ENCODE measurements around the gene LOXL1. TPM values are rescaled to one million over a fixed set of nuclear protein-coding genes. Genes with fewer than 3 reads are reported as not detected.
A peak's percentile ranks its signal among the peaks of the same experiment; 100 is the strongest.

The LOXL1 gene, protein sequence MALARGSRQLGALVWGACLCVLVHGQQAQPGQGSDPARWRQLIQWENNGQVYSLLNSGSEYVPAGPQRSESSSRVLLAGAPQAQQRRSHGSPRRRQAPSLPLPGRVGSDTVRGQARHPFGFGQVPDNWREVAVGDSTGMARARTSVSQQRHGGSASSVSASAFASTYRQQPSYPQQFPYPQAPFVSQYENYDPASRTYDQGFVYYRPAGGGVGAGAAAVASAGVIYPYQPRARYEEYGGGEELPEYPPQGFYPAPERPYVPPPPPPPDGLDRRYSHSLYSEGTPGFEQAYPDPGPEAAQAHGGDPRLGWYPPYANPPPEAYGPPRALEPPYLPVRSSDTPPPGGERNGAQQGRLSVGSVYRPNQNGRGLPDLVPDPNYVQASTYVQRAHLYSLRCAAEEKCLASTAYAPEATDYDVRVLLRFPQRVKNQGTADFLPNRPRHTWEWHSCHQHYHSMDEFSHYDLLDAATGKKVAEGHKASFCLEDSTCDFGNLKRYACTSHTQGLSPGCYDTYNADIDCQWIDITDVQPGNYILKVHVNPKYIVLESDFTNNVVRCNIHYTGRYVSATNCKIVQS
- polyA plus RNA-seq (2013, experiment 1 of 4): 54.2 TPM
- polyA plus RNA-seq (2013, experiment 2 of 4): 44.3 TPM
- 38.8 TPM for polyA plus RNA-seq (2013, experiment 3 of 4)
- 39.2 TPM for polyA plus RNA-seq (2013, experiment 4 of 4)

DNA sequence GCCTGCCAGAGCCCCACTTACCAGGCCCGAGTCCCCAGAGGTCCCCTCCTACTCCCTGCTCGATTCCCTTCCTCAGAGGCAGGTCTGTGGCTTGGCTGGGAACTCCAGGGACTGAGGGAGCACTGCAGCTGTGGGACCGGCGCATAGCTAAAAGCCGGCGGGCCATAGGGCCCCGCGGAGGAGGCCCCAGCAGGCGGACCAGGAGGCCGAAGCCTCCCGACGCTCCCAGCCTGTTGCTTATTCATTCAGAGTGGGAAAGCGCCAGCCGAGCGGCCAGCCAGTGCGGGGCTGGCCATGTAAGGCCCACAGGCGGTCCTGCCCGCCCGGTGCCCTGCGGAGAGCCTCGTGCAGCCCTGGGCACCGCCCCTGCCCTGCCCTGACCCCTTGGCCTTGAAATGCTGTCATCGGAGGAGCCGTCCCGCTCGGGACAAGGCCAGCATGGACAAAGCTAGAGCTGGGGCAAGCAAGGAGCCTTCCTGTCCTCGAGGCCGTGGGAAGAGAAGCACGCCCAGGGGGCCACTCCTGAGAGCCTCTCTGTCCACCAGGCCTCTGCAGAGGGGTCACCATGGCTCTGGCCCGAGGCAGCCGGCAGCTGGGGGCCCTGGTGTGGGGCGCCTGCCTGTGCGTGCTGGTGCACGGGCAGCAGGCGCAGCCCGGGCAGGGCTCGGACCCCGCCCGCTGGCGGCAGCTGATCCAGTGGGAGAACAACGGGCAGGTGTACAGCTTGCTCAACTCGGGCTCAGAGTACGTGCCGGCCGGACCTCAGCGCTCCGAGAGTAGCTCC, at the start of gene LOXL1:
LOXL1 (plus strand) TSS at position 244 of the 784 bp plus-strand sequence; CDS start at position 566, 322 bp downstream.
- 1% methylated on average over 47 of the region's 47 CpGs for WGBS, 2 experiments
- H3K4me3 ChIP-seq (ENCODE audit: insufficient read depth, low read depth, low read length): peak within 1 kb of the TSS; percentile 62
- H3K27ac ChIP-seq (ENCODE audit: insufficient read depth, low read depth, low read length, poor library complexity, severe bottlenecking): peak within 1 kb of the TSS; percentile 38
- peaks cover 17% of the 10 kb centered on the region for H3K27me3 ChIP-seq (ENCODE audit: control insufficient read depth, insufficient read depth, low read length, poor library complexity, severe bottlenecking)
- H3K36me3 ChIP-seq (ENCODE audit: control insufficient read depth, insufficient read depth, low read length): no peaks in the 10 kb centered on the region
- H3K9me3 ChIP-seq (ENCODE audit: control insufficient read depth, low read length): no peaks in the 10 kb centered on the region
- H3K4me1 ChIP-seq (ENCODE audit: control insufficient read depth, insufficient read depth, low read length): peaks cover 66% of the 10 kb centered on the region

DNA sequence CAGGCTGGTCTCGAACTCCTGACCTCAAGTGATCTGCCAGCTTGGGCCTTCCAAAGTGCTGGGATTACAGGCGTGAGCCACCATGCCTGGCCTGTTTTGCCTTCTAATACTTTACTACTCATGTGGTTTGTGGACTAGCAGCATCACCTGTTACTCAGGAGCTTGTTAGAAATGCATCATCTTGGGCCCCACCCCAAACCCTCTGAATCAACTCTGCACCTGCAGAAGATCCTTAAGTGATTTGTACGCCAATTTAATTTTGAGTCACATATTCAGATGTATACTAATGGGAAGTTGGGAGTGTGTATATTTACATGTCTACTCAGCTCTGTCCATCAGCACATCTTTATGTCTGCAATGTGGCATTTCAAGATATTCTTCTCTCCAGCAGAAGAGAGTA, 46.8 kb upstream of the LOXL1 start:
- no peak overlapping the region for H3K27ac ChIP-seq (ENCODE audit: insufficient read depth, low read depth, low read length, poor library complexity, severe bottlenecking)
- no peaks in the 10 kb centered on the region for H3K9me3 ChIP-seq (ENCODE audit: control insufficient read depth, low read length)
- no peaks in the 10 kb centered on the region for H3K36me3 ChIP-seq (ENCODE audit: control insufficient read depth, insufficient read depth, low read length)
- 60 to 63% methylated on average over 3 of the region's 3 CpGs for WGBS, 2 experiments
- H3K4me3 ChIP-seq (ENCODE audit: insufficient read depth, low read depth, low read length): no peak overlapping the region
- no peaks in the 10 kb centered on the region for H3K4me1 ChIP-seq (ENCODE audit: control insufficient read depth, insufficient read depth, low read length)
- H3K27me3 ChIP-seq (ENCODE audit: control insufficient read depth, insufficient read depth, low read length, poor library complexity, severe bottlenecking): no peaks in the 10 kb centered on the region

DNA sequence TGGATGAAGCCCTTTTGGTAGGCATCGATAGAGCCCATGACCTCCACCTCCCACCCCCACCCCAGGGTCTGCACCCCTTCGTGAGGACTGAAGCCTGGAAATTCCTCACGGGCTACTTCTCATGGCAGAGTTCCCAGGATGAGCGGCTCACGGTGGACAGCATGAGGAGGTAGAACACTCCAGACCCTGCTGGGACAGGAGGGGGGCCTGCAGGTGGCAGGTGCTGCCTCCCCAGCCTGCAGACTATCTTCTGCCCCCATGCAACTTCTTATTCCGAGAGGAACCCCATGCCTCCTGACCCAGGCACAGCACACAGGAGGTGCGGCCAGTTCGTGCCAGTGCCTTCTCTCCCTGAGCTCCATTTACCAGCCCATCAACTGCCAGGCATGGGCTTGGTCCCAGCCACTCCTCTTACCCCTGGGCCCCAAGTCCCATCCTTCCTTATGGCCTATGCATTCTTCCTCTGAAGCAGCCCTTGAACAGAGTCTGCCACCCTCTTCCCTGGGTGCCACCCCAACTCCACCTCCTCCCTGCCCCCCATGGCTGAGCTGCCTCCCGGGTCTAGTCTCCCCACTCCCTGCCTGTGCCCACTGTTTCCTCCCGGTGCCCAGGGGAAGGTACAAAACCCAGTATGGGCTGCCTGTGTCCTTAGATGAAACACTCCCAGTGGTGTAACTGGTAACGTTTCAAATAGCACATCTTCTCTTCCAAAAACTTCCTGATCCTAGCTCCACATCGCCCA, 44.5 kb upstream of the LOXL1 start:
- H3K4me1 ChIP-seq (ENCODE audit: control insufficient read depth, insufficient read depth, low read length): no peaks in the 10 kb centered on the region
- H3K27ac ChIP-seq (ENCODE audit: insufficient read depth, low read depth, low read length, poor library complexity, severe bottlenecking): no peak overlapping the region
- WGBS, 2 experiments: 91% methylated on average over 12 of the region's 12 CpGs
- no peak overlapping the region for H3K4me3 ChIP-seq (ENCODE audit: insufficient read depth, low read depth, low read length)
- H3K9me3 ChIP-seq (ENCODE audit: control insufficient read depth, low read length): no peaks in the 10 kb centered on the region
- H3K27me3 ChIP-seq (ENCODE audit: control insufficient read depth, insufficient read depth, low read length, poor library complexity, severe bottlenecking): no peaks in the 10 kb centered on the region
- H3K36me3 ChIP-seq (ENCODE audit: control insufficient read depth, insufficient read depth, low read length): no peaks in the 10 kb centered on the region

DNA sequence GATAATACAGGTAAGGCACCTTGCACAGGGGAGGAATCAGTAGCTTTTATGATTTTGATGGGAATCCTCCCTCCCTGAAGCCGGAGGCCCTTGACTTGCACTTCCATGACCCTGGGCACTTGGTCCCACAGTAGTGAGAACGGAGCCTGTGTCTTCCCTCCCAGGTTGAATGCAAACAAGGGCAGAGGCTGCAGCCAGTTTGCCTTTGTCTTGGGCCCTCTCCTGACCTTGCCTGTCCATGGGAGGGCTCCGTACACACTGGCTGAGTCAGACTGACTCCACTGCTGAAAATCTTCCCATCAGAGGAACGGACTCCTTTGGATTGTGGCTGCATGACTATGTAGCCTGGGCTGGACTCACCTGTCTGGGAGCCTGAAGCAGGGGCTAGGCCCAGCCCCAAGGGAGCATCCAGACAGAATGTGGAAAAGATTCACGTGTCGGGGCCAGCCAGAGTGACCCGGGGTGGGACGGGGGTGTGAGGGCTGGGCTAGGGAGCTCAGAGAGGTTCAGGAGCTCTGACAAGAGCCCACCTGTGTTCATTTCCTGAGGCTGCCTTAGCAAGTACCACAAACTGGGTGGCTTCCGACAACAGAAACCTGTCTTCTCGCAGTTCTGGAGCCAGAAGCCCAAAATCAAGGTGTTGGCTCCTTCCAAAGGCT, 43.4 kb upstream of the LOXL1 start:
- Histone ChIP-seq H3K36me3 (ENCODE audit: control insufficient read depth, insufficient read depth, low read length) (no peaks in the 10 kb centered on the region), H3K4me1 (ENCODE audit: control insufficient read depth, insufficient read depth, low read length) (no peaks in the 10 kb centered on the region), H3K4me3 (ENCODE audit: insufficient read depth, low read depth, low read length) (no peak overlapping the region), H3K27ac (ENCODE audit: insufficient read depth, low read depth, low read length, poor library complexity, severe bottlenecking) (no peak overlapping the region), H3K9me3 (ENCODE audit: control insufficient read depth, low read length) (no peaks in the 10 kb centered on the region), H3K27me3 (ENCODE audit: control insufficient read depth, insufficient read depth, low read length, poor library complexity, severe bottlenecking) (no peaks in the 10 kb centered on the region)
- 81 to 86% methylated on average over 10 of the region's 10 CpGs for WGBS, 2 experiments

DNA sequence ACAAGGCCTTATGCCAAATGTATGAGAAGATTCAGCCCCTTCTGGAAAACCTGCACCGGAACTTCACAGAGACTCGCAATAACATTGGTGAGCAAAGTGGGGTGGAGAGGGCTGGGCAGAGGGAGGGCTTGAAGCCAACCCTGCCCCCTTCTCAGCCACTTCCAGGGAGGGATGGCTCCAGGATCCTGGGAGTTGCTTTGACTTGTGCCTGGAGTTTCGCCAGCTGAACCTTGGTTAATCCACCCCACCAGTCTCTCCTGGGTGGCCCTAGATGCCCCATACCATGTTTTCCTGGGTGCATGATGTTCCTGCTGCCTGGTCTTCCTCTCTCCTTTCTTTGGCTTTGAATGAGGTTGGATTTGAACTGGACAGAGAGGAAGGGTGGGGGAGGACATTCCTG, 42.1 kb upstream of the LOXL1 start:
- Histone ChIP-seq H3K4me1 (ENCODE audit: control insufficient read depth, insufficient read depth, low read length) (no peaks in the 10 kb centered on the region), H3K27ac (ENCODE audit: insufficient read depth, low read depth, low read length, poor library complexity, severe bottlenecking) (no peak overlapping the region), H3K36me3 (ENCODE audit: control insufficient read depth, insufficient read depth, low read length) (no peaks in the 10 kb centered on the region), H3K27me3 (ENCODE audit: control insufficient read depth, insufficient read depth, low read length, poor library complexity, severe bottlenecking) (no peaks in the 10 kb centered on the region), H3K4me3 (ENCODE audit: insufficient read depth, low read depth, low read length) (no peak overlapping the region), H3K9me3 (ENCODE audit: control insufficient read depth, low read length) (no peaks in the 10 kb centered on the region)
- 93 to 94% methylated on average over 3 of the region's 3 CpGs for WGBS, 2 experiments

DNA sequence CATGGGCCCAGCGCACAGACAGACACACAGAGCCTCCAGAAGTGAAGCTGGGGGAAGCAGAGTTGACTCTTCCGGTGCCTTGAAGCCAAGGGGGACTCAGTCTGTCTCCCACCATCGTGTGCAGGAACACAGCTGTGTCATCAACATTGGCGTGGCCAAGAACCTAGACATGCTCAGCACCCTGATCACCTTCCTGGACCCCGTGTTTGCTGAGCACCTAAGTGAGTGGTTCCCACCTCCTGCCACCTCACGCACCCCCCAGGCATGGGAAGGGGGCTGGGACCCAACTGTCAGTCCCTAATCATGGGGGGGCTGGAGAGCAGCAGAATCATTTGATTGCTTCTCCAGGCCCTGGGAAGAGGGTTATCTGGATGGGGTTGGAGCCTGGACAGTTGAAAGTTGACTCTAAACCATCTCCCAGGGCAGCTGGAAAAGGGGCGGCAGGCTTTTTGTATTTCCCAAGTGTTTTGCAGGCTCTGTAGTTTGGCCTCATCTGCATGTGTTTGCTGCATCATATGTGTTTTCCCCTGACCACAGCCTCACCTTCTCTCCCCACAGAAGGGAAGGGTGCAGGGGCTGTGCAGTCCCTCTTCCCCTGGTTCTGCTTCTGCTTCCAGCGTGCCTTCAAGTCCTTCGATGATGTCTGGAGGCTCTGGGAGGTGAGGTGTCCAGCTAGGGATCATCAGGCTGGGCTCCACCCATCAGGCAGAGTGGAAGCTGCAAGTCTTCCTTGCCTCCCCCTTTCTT, 40.1 kb upstream of the LOXL1 start:
- Histone ChIP-seq H3K4me3 (ENCODE audit: insufficient read depth, low read depth, low read length) (no peak overlapping the region), H3K9me3 (ENCODE audit: control insufficient read depth, low read length) (no peaks in the 10 kb centered on the region), H3K36me3 (ENCODE audit: control insufficient read depth, insufficient read depth, low read length) (no peaks in the 10 kb centered on the region), H3K27ac (ENCODE audit: insufficient read depth, low read depth, low read length, poor library complexity, severe bottlenecking) (no peak overlapping the region), H3K4me1 (ENCODE audit: control insufficient read depth, insufficient read depth, low read length) (no peaks in the 10 kb centered on the region), H3K27me3 (ENCODE audit: control insufficient read depth, insufficient read depth, low read length, poor library complexity, severe bottlenecking) (no peaks in the 10 kb centered on the region)
- 89 to 90% methylated on average over 9 of the region's 9 CpGs for WGBS, 2 experiments

DNA sequence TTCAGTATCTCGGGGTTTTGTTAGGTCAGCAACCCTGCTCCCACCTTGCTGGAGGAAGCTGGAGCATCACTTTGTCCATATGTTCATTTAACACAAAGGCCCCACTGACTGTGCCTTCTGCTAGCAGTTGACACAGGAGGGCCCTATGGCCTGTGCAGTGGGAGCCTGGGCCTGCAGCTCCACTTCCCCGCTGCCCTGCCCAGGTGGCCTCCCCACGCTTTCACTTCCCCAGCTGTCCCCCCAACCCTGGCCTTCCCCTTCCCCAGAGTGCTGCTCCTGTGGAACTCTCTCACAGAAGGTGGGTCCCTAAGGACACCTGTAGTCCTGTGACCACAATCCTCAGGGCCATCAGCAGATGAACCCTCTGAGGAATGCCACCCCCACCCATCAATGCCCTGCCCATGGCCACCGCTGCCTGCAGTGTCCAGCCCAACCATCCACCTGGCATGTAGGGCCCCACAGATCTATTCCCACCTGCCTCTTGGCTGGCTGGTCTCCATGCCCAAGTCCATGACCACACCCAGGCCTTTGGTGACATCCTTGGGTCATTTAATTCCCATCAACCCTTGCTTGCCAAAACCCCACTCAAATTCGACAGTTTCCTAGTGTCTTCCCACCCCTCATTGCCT, 39.4 kb upstream of the LOXL1 start:
- Histone ChIP-seq H3K4me3 (ENCODE audit: insufficient read depth, low read depth, low read length) (no peak overlapping the region), H3K27me3 (ENCODE audit: control insufficient read depth, insufficient read depth, low read length, poor library complexity, severe bottlenecking) (no peaks in the 10 kb centered on the region), H3K36me3 (ENCODE audit: control insufficient read depth, insufficient read depth, low read length) (no peaks in the 10 kb centered on the region), H3K9me3 (ENCODE audit: control insufficient read depth, low read length) (no peaks in the 10 kb centered on the region), H3K4me1 (ENCODE audit: control insufficient read depth, insufficient read depth, low read length) (no peaks in the 10 kb centered on the region), H3K27ac (ENCODE audit: insufficient read depth, low read depth, low read length, poor library complexity, severe bottlenecking) (no peak overlapping the region)
- WGBS, 2 experiments: 95 to 96% methylated on average over 5 of the region's 5 CpGs

DNA sequence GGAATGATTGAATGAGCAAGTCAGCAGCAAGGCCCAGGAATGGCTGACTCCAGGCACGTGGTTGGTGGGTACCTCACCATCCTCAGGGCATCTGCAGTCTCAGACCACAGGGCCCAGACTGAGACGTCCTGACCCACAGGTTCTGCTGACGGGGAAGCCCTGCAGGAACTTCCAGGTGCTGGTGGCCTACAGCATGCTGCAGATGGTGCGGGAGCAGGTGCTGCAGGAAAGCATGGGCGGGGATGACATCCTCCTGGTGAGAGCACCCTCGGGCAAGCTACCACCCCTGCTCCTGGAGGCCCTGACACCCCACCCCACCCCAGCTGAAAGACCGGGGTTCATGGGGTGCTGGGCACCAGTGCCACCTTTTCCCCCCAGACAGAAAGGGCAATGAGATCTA, 38.8 kb upstream of the LOXL1 start:
- Histone ChIP-seq H3K4me1 (ENCODE audit: control insufficient read depth, insufficient read depth, low read length) (no peaks in the 10 kb centered on the region), H3K27me3 (ENCODE audit: control insufficient read depth, insufficient read depth, low read length, poor library complexity, severe bottlenecking) (no peaks in the 10 kb centered on the region), H3K27ac (ENCODE audit: insufficient read depth, low read depth, low read length, poor library complexity, severe bottlenecking) (no peak overlapping the region), H3K36me3 (ENCODE audit: control insufficient read depth, insufficient read depth, low read length) (peaks cover 2% of the 10 kb centered on the region), H3K9me3 (ENCODE audit: control insufficient read depth, low read length) (no peaks in the 10 kb centered on the region), H3K4me3 (ENCODE audit: insufficient read depth, low read depth, low read length) (no peak overlapping the region)
- WGBS, 2 experiments: 91 to 92% methylated on average over 7 of the region's 7 CpGs
